K562 (cell line): ENCODE data around the gene PUS7. TPM values are rescaled to one million over a fixed set of nuclear protein-coding genes. Genes with fewer than 3 reads are reported as not detected.

Source experiments
- ARID1B ChIP-seq: fragments of 450-650 bp; IDR thresholded peaks from 2 replicates; pipeline ENCODE4 v1.6.1; 2016; ENCODE audit warnings: antibody characterized with exemption, mild to moderate bottlenecking, inconsistent platforms
- ARID3A ChIP-seq: IDR thresholded peaks from 2 replicates; pipeline ENCODE4 v1.6.1; 2012; ENCODE audit warnings: low read depth, low read length, improper control_type of control experiment, borderline replicate concordance
- ATF7 ChIP-seq: fragments of 450-650 bp; IDR thresholded peaks from 2 replicates; pipeline ENCODE4 v1.7.1; 2014; ENCODE audit warnings: mild to moderate bottlenecking, moderate library complexity
- ERF ChIP-seq: fragments of 450-650 bp; formaldehyde crosslinking; IDR thresholded peaks from 2 replicates; pipeline ENCODE4 v1.4.0; 2020; ENCODE audit warnings: mild to moderate bottlenecking, mixed read lengths
- FOXM1 ChIP-seq, 2 experiments: fragments of 450-650 bp in 1 of 2; sonication (generic) in 1 of 2; formaldehyde crosslinking in 1 of 2; IDR thresholded peaks; 2 replicates each; pipeline versions ENCODE4 v1.6.1 to v1.9.0; 2017 to 2022; ENCODE audit warnings: low read depth in 2 of 2, mild to moderate bottlenecking in 2 of 2, missing genetic modification reagents in 1 of 2, moderate library complexity in 1 of 2
- MTA2 ChIP-seq: fragments of 450-650 bp; IDR thresholded peaks from 2 replicates; pipeline ENCODE4 v1.6.1; 2016; ENCODE audit warnings: low read depth
- NFYB ChIP-seq: IDR thresholded peaks from 2 replicates; pipeline ENCODE4 v1.6.1; 2011; ENCODE audit warnings: mild to moderate bottlenecking, moderate library complexity; ENCODE audit not compliant: insufficient read length; ENCODE audit errors: extremely low read depth
- RCOR1 ChIP-seq, 2 experiments: IDR thresholded peaks; 2 replicates each; pipeline ENCODE4 v1.6.1; 2012; ENCODE audit warnings: low read depth in 2 of 2, low read length in 2 of 2, borderline replicate concordance in 1 of 2, improper control_type of control experiment in 1 of 2
- SRF ChIP-seq, 2 experiments: fragments of 250-450, 450-650 bp in 1 of 2; sonication (Bioruptor Pico) in 1 of 2; sonication (generic) in 1 of 2; formaldehyde crosslinking; IDR thresholded peaks; 2 replicates each; pipeline versions ENCODE4 v1.5.0 to v1.5.1; 2020 to 2022; ENCODE audit warnings: mild to moderate bottlenecking in 1 of 2, missing genetic modification reagents in 1 of 2
- TARDBP ChIP-seq: fragments of 450-650 bp; IDR thresholded peaks from 2 replicates; pipeline ENCODE4 v1.6.1; 2016
- TRIM24 ChIP-seq, 2 experiments: fragments of 450-650 bp; IDR thresholded peaks; 2 replicates each; pipeline ENCODE4 v1.6.1; 2016
- USF1 ChIP-seq: sonication (generic); formaldehyde crosslinking; IDR thresholded peaks from 2 replicates; pipeline ENCODE4 v1.9.0; 2022; ENCODE audit warnings: mild to moderate bottlenecking, missing genetic modification reagents
- ZNF584 ChIP-seq: fragments of 200-800 bp; sonication (Bioruptor generic); IDR thresholded peaks from 2 replicates; pipeline ENCODE4 v1.6.1; 2016; ENCODE audit warnings: low read depth, mild to moderate bottlenecking, missing genetic modification characterization, missing compliant biosample characterization
- polyA plus RNA-seq, 8 experiments: library from polyadenylated mRNA; depleted of rRNA in 4 of 8; stranded (reverse) in 5 of 8; unstranded in 3 of 8; fragments of >200 nt; fragmentation: Nextera tagmentation in 2 of 8; fragmentation: Illumina TruSeq in 1 of 8; extraction: Ambion mirVana in 2 of 8; extraction: Trizol in 1 of 8; gene quantifications; 2 replicates each; pipeline versions ENCODE4 v1.2.1 to v1.2.3, GENCODE V29; 2011 to 2014; ENCODE audit warnings: inconsistent platforms in 1 of 8, missing spikeins in 1 of 8
- total RNA-seq, 7 experiments: library from RNA; depleted of rRNA in 6 of 7; stranded (reverse); fragments of >200 nt in 6 of 7; fragmentation: Illumina TruSeq in 2 of 7; extraction: Trizol in 2 of 7; gene quantifications; 2 replicates each; pipeline versions ENCODE4 v1.2.1 to v1.2.3, GENCODE V29; 2011 to 2021; ENCODE audit warnings: low replicate concordance in 1 of 7
- TF ChIP-seq, protein P1 (sequence below), 2 experiments: fragments of 450-650 bp; formaldehyde crosslinking in 1 of 2; IDR thresholded peaks; 2 replicates each; pipeline versions ENCODE4 v1.4.0 to v1.6.1; 2014 to 2020; ENCODE audit warnings: mild to moderate bottlenecking in 2 of 2, borderline replicate concordance in 1 of 2, low read depth in 1 of 2

Gene PUS7
- total and polyA plus RNA-seq, 9 of the 15 experiments (the other 6 are each of a cell fraction or from before 2014, with no cell fraction given), result 15.1 to 95.6 (median 63.2) TPM

DNA sequence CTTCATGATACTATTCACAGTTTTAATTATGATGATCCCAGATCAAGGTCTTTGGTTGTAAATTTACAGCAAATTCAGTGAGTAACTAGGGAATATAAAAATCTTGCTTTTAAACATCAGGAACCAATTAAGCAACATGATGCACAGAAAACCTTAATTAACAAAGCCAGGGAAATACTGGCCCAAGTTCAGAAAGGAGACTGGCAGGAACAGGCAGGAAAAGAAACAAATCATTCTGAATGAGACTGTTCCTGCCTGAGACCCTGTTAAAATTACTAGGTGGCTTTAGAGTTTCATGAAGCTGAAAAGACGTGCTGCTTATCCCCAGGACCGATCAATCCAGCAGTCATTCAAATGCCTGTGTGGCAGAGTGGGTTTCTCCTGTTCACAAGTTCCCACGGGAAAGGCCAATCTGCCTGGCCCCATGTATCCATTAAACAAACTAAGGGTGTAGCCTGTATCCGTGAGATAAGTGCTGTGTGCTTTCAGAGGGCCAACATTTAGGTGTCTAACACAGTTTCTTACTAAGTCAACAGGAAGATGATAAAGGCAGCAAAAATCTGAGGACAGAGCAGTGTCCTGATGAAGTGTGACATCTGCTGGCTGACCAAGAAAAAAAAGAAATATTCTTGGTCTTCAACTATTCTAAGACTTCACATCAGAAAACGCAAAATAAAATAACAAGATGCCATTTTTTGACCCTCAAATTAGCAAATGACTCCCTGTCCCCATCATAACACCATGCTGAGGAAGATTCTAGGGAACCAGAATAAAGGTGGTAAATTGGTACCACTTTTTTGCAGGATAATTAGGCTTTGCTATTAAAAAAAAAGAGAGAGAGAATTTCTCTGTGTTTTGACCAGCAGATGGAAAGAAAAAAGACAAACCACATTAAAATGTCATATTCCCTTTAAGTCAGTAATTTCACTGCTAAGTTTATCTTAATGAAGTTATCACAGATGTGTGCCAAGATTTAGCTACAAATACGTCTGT lies 34.2 kb downstream of the PUS7 start (continued):
- TF ChIP-seq, protein P1, sequence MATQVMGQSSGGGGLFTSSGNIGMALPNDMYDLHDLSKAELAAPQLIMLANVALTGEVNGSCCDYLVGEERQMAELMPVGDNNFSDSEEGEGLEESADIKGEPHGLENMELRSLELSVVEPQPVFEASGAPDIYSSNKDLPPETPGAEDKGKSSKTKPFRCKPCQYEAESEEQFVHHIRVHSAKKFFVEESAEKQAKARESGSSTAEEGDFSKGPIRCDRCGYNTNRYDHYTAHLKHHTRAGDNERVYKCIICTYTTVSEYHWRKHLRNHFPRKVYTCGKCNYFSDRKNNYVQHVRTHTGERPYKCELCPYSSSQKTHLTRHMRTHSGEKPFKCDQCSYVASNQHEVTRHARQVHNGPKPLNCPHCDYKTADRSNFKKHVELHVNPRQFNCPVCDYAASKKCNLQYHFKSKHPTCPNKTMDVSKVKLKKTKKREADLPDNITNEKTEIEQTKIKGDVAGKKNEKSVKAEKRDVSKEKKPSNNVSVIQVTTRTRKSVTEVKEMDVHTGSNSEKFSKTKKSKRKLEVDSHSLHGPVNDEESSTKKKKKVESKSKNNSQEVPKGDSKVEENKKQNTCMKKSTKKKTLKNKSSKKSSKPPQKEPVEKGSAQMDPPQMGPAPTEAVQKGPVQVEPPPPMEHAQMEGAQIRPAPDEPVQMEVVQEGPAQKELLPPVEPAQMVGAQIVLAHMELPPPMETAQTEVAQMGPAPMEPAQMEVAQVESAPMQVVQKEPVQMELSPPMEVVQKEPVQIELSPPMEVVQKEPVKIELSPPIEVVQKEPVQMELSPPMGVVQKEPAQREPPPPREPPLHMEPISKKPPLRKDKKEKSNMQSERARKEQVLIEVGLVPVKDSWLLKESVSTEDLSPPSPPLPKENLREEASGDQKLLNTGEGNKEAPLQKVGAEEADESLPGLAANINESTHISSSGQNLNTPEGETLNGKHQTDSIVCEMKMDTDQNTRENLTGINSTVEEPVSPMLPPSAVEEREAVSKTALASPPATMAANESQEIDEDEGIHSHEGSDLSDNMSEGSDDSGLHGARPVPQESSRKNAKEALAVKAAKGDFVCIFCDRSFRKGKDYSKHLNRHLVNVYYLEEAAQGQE (IDR thresholded peaks at IDR 0.05; ENCODE audit: borderline replicate concordance), result peak; percentile 79; the same call in 1 of the 2 replicates
- TF ChIP-seq, protein P1 (CRISPR knock-in tag; IDR thresholded peaks at IDR 0.05; ENCODE audit: low read depth), result no peak
- TF ChIP-seq ERF (0 out of 2 replicates have a peak, but pooled peaks have one; percentile 20), SRF (CRISPR knock-in tag; IDR thresholded peaks at IDR 0.05) (no peak), ARID1B (peak; percentile 96), FOXM1 (IDR thresholded peaks at IDR 0.05; ENCODE audit: low read depth) (peak; percentile 76), FOXM1 (CRISPR knock-in tag; IDR thresholded peaks at IDR 0.05; ENCODE audit: low read depth) (no peak), TRIM24 (IDR thresholded peaks at IDR 0.05) (peak in 1 of 2 experiments; percentile 42; a peak in 2 of 4 replicates), USF1 (CRISPR knock-in tag) (no peak), TARDBP (0 out of 2 replicates have a peak, but pooled peaks have one; percentile 24), ATF7 (0 out of 2 replicates have a peak, but pooled peaks have one; percentile 31), MTA2 (peak; percentile 82), NFYB (no peak), ARID3A (0 out of 2 replicates have a peak, but pooled peaks have one; percentile 59), RCOR1 (IDR thresholded peaks at IDR 0.05; ENCODE audit: borderline replicate concordance in 1 of 2, low read depth in 2 of 2, low read length in 2 of 2) (peak in 1 of 2 experiments; percentile 95; a peak in 2 of 4 replicates), ZNF584 (CRISPR knock-in tag) (peak; percentile 69; the same call in 1 of the 2 replicates)
